Measurements from ENCODE around the gene FGD2. TPM values are rescaled to one million over a fixed set of nuclear protein-coding genes. Genes with fewer than 3 reads are reported as not detected.

Gene FGD2, protein sequence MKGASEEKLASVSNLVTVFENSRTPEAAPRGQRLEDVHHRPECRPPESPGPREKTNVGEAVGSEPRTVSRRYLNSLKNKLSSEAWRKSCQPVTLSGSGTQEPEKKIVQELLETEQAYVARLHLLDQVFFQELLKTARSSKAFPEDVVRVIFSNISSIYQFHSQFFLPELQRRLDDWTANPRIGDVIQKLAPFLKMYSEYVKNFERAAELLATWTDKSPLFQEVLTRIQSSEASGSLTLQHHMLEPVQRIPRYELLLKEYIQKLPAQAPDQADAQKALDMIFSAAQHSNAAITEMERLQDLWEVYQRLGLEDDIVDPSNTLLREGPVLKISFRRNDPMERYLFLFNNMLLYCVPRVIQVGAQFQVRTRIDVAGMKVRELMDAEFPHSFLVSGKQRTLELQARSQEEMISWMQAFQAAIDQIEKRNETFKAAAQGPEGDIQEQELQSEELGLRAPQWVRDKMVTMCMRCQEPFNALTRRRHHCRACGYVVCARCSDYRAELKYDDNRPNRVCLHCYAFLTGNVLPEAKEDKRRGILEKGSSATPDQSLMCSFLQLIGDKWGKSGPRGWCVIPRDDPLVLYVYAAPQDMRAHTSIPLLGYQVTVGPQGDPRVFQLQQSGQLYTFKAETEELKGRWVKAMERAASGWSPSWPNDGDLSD
- total RNA-seq (10 to 100 TPM; 17.1 to 39.3 (median 21.9) TPM), polyA plus RNA-seq (10 to 100 TPM in 1 of 3 donors, 1 to 10 TPM in 2; 3.7 to 40.8 (median 9.0) TPM)

DNA sequence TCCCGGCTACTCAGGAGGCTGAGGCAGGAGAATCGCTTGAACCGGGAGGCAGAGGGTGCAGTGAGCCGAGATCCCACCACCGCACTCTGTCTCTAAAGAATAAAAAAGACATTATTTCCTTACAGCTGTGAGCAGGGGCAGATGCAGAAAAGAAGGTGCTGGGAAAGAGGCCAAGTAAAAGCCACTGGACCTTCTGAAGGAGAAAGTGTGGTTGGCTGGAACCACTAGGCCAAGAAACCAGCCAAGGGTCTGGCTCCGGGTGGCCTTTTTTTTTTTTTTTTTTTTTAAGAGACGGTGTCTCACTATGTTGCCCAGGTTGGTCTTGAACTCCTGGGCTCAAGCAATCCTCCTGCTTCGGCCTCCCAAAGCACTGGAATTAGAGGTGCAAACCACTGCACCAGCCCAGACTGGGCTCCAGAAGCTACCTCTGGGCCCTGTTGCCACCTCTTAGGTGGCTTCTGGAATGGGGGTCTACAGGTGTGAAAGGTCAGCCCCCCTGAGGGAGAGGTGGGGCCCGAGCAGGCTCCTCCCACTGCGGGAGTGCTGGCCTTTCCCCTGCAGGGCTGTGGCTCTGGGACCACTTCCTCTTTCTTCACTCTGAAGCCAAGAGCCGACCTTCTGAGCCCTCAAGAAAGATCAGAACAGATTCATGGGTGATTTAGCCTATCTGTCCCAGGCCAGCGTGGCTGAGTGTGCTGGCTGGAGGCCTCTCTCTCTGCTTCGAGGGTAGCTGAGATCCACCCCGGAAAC is at the start of gene FGD2:
TSS of gene FGD2 (plus strand) at position 595 of the 750 bp plus-strand sequence. CDS start 163 bp downstream, outside the sequence.
- TF ChIP-seq POLR2A (IDR thresholded peaks at IDR 0.05) (no peak), EP300 (IDR thresholded peaks at IDR 0.05) (no peak), POLR2AphosphoS5 (IDR thresholded peaks at IDR 0.05) (no peak), CTCF (IDR thresholded peaks at IDR 0.05) (no peak)
- Histone ChIP-seq H3K27ac (peak within 1 kb of the TSS in 3 of 4 donors; percentile 14 to 48 (median 26)), H3K4me3 (peak within 1 kb of the TSS in 3 of 4 donors; percentile 20 to 44 (median 34)), H3K36me3 (no peaks in the 10 kb centered on the region), H3K4me1 (no peaks in the 10 kb centered on the region), H3K9me3 (no peaks in the 10 kb centered on the region), H3K27me3 (no peaks in the 10 kb centered on the region)
- WGBS, 2 donors: 63 to 75% methylated on average over 14 of the region's 14 CpGs
- no peak for DNase-seq
- intact Hi-C loops (cut with DNase I): no loop called here

DNA sequence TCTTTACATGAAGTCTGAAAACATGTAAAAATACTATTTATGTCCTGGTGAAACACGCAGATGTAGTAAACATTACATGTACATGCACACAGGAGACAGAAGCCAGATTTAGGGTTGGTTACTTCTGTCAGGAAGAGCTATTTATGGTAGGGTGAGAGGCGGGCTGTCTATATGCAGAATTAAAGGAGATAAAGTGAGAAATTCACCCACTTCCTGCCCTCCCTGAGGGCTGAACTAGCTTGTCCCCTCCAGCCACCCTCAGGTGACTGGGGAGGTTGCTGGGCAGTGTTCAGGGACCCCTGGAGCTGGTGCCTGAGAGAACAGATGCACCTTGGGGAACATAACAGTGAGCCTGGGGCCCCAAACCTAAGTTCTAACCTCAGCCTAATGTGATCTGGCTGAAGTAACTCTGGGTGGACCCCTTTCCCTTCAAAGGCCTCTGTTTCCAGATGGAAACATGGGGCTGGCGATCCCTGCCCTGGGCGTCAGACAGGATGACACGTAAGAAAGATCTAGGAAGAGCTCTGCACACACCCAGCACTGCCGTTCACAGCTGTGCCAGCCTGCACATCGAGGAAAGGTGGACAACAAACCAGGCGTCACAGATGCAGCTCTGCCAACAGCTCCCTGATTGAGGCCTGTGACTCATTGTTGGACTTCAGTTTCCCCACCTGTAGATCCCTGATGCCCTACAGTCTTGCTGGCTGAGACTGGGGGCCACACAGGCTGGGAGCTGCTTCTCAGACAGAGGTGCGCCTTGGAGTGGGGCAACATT is 49.6 kb upstream of the FGD2 start:
- no peaks in the 10 kb centered on the region for H3K4me1 ChIP-seq
- DNase-seq: no peak
- no peak overlapping the region for H3K27ac ChIP-seq
- intact Hi-C loops (cut with DNase I): no loop called here
- H3K27me3 ChIP-seq: no peaks in the 10 kb centered on the region
- H3K36me3 ChIP-seq: no peaks in the 10 kb centered on the region
- 65 to 68% methylated on average over 9 of the region's 9 CpGs for WGBS, 2 donors
- TF ChIP-seq CTCF (IDR thresholded peaks at IDR 0.05) (no peak), POLR2A (IDR thresholded peaks at IDR 0.05) (no peak), EP300 (IDR thresholded peaks at IDR 0.05) (no peak), POLR2AphosphoS5 (IDR thresholded peaks at IDR 0.05) (no peak)
- H3K4me3 ChIP-seq: no peak overlapping the region
- H3K9me3 ChIP-seq: no peaks in the 10 kb centered on the region

DNA sequence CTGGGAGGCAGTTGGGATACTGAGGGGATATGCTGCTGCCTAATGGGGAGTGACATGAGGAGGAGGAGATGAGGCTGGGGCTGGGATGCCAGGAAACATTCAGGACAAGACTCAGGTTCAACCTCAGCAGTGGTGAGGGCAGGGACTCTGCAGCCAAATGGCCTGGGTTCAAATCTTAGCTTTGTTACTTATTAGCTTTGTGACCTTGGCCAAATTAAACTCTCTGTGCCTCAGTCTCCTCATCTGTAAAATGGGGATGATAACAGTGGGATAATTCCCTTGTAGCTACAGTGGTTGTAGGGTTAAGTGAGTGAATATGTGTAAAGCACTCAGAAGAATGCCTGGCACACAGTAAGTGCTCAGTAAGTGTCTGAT is 49.0 kb upstream of the FGD2 start:
- Histone ChIP-seq H3K27me3 (no peaks in the 10 kb centered on the region), H3K4me1 (no peaks in the 10 kb centered on the region), H3K4me3 (no peak overlapping the region), H3K36me3 (no peaks in the 10 kb centered on the region), H3K9me3 (no peaks in the 10 kb centered on the region), H3K27ac (no peak overlapping the region)
- TF ChIP-seq POLR2AphosphoS5 (IDR thresholded peaks at IDR 0.05): no peak
- TF ChIP-seq EP300 (IDR thresholded peaks at IDR 0.05): no peak
- no peak for TF ChIP-seq POLR2A (IDR thresholded peaks at IDR 0.05)
- TF ChIP-seq CTCF (IDR thresholded peaks at IDR 0.05): no peak
- DNase-seq: no peak
- intact Hi-C loops (cut with DNase I): no loop called here

- TF ChIP-seq EP300 (IDR thresholded peaks at IDR 0.05) (no peak), POLR2A (IDR thresholded peaks at IDR 0.05) (no peak), CTCF (IDR thresholded peaks at IDR 0.05) (no peak), POLR2AphosphoS5 (IDR thresholded peaks at IDR 0.05) (no peak)
- no peak overlapping the region for H3K4me3 ChIP-seq
- H3K4me1 ChIP-seq: no peaks in the 10 kb centered on the region
- intact Hi-C loops (cut with DNase I): no loop called here
- H3K27ac ChIP-seq: no peak overlapping the region
- 83 to 87% methylated on average over 9 of the region's 9 CpGs for WGBS, 2 donors
- no peak for DNase-seq
- no peaks in the 10 kb centered on the region for H3K9me3 ChIP-seq
- no peaks in the 10 kb centered on the region for H3K36me3 ChIP-seq
- no peaks in the 10 kb centered on the region for H3K27me3 ChIP-seq
Observed at GRCh38 chr6:36957773-36958271, 47.6 kb upstream of the FGD2 start.
